H1 (cell line): ENCODE results near the gene WEE1.

Experiments
- ASH2L ChIP-seq: fragments of 200-600, 300-600 bp; sonication (generic); IDR thresholded peaks from one replicate; pipeline ENCODE4 v1.7.1; 2017; ENCODE audit warnings: low read length
- CEBPB ChIP-seq: IDR thresholded peaks from 2 replicates; pipeline ENCODE4 v1.6.1; 2012; ENCODE audit warnings: low read depth, low read length
- EP300 ChIP-seq, 2 experiments: IDR thresholded peaks; 1 replicate in 1 of 2; 2 replicates in 1 of 2; pipeline ENCODE4 v1.6.1; 2011 to 2012; ENCODE audit warnings: low read depth in 2 of 2, low read length in 2 of 2, mild to moderate bottlenecking in 2 of 2, borderline replicate concordance in 1 of 2, inconsistent platforms in 1 of 2, moderate library complexity in 1 of 2
- FOSL1 ChIP-seq: IDR thresholded peaks from 2 replicates; pipeline ENCODE4 v1.6.1; 2011; ENCODE audit warnings: mild to moderate bottlenecking, low read depth, low read length, moderate library complexity; ENCODE audit not compliant: insufficient read depth
- POLR2A ChIP-seq, 2 experiments: IDR thresholded peaks; 1 replicate in 1 of 2; 2 replicates in 1 of 2; pipeline ENCODE4 v1.6.1; 2011; ENCODE audit warnings: low read depth in 2 of 2, low read length in 2 of 2, mild to moderate bottlenecking in 2 of 2; ENCODE audit errors: control extremely low read depth in 1 of 2
- SIN3A ChIP-seq, 2 experiments: IDR thresholded peaks in 1 of 2; conservative IDR thresholded peaks in 1 of 2; 2 replicates each; pipeline ENCODE4 v1.6.1; 2011 to 2012; ENCODE audit warnings: low read length in 2 of 2, improper control_type of control experiment in 1 of 2, low read depth in 1 of 2, mild to moderate bottlenecking in 1 of 2
- TEAD4 ChIP-seq: IDR thresholded peaks from 2 replicates; pipeline ENCODE4 v1.6.1; 2012; ENCODE audit warnings: low read depth, low read length, inconsistent platforms, mixed read lengths
- TF ChIP-seq, protein P1 (sequence below), 3 experiments: IDR thresholded peaks; 1 replicate in 2 of 3; 2 replicates in 1 of 3; pipeline versions ENCODE4 v1.5.1 to v1.6.1; 2011; ENCODE audit warnings: low read length in 3 of 3, mild to moderate bottlenecking in 3 of 3, inconsistent platforms in 2 of 3, low read depth in 1 of 3, moderate library complexity in 1 of 3; ENCODE audit not compliant: insufficient read depth in 1 of 3; ENCODE audit errors: control extremely low read depth in 1 of 3
- TF ChIP-seq, protein P2 (sequence below): IDR thresholded peaks from 2 replicates; pipeline ENCODE4 v1.6.1; 2011; ENCODE audit warnings: low read length, improper control_type of control experiment

DNA sequence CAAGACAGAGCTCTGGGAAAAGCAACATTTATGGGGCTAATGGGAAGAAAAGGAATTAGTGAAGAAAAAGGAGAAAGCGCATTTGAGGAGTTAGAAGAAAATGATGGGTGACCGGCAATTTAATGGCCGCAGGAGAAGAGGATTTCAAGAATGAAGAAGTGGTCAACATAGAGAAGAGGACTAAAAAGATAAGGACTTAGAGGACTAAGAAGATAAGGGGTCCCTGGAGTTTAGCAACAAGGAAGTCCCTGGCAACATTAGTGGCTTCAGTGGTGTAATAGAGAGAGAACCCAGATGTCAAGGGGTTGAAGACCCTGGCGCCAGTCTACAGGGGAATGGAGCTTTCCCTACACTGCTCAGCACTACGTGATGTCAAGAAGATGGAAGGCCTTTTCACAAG, 32.3 kb downstream of the WEE1 start:
- TF ChIP-seq POLR2A (IDR thresholded peaks at IDR 0.05; ENCODE audit: control extremely low read depth in 1 of 2, low read depth in 2 of 2, low read length in 2 of 2), result no peak
- TF ChIP-seq, protein P1, sequence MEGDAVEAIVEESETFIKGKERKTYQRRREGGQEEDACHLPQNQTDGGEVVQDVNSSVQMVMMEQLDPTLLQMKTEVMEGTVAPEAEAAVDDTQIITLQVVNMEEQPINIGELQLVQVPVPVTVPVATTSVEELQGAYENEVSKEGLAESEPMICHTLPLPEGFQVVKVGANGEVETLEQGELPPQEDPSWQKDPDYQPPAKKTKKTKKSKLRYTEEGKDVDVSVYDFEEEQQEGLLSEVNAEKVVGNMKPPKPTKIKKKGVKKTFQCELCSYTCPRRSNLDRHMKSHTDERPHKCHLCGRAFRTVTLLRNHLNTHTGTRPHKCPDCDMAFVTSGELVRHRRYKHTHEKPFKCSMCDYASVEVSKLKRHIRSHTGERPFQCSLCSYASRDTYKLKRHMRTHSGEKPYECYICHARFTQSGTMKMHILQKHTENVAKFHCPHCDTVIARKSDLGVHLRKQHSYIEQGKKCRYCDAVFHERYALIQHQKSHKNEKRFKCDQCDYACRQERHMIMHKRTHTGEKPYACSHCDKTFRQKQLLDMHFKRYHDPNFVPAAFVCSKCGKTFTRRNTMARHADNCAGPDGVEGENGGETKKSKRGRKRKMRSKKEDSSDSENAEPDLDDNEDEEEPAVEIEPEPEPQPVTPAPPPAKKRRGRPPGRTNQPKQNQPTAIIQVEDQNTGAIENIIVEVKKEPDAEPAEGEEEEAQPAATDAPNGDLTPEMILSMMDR (IDR thresholded peaks at IDR 0.05; ENCODE audit: control extremely low read depth in 1 of 3, insufficient read depth in 1 of 3, low read depth in 1 of 3, low read length in 3 of 3), result no peak
- TF ChIP-seq CEBPB, result no peak
- TF ChIP-seq EP300 (IDR thresholded peaks at IDR 0.05; ENCODE audit: borderline replicate concordance in 1 of 2, low read depth in 2 of 2, low read length in 2 of 2), result no peak
- no peak for TF ChIP-seq FOSL1
- no peak for TF ChIP-seq SIN3A (conservative IDR thresholded peaks at IDR 0.05 in 1 of 2, IDR thresholded peaks at IDR 0.05 in 1 of 2; ENCODE audit: low read depth in 1 of 2, low read length in 2 of 2)
- TF ChIP-seq ASH2L, result no peak
- TF ChIP-seq TEAD4, result no peak
- TF ChIP-seq, protein P2, sequence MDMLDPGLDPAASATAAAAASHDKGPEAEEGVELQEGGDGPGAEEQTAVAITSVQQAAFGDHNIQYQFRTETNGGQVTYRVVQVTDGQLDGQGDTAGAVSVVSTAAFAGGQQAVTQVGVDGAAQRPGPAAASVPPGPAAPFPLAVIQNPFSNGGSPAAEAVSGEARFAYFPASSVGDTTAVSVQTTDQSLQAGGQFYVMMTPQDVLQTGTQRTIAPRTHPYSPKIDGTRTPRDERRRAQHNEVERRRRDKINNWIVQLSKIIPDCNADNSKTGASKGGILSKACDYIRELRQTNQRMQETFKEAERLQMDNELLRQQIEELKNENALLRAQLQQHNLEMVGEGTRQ, result no peak
